Measurements from ENCODE around the gene UBE2E2. TPM values are rescaled to one million over a fixed set of nuclear protein-coding genes. Genes with fewer than 3 reads are reported as not detected.

Gene UBE2E2
- total RNA-seq, 1 experiment from 2014 or later: 38.6 TPM

DNA sequence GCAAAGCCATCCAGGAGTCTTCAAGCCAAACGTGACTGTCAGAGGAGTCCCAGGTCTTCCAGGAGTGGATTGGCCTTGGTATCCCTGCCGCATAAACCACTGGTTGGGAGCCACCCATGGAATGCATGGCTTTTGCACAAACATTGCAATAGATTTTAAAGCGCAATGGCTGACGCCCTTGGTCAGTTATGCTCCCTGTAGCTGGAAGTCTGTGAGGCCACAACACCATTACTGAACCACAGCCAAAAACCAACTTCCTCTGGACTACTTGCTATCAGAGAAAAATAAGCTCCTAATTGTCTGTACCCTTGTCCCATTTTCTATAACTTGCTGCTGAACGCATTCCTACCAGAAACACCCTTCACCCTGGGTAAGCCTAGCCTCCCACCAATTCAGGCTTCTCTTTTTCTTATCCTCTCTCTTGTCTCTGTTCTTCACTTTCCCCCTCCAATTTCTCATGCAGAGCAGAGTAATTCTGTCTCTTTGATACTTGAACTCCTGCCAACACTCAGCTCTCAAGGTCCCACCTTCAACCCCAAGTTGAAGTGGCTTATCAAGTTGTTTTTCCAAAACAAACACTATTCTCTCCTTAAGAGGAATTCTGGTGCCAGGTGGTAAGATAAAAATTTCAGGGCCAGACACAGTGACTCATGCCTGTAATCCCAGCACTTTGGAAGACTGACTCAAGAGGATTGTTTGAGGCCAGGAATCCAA is 426.2 kb downstream of the UBE2E2 start:
- Histone ChIP-seq H3K23me2 (ENCODE audit: insufficient read length, low read depth, low read length, poor library complexity, severe bottlenecking) (no peaks in the 10 kb centered on the region), H3K27me3 (ENCODE audit: insufficient read depth, low read length) (no peaks in the 10 kb centered on the region), H3K9me3 (ENCODE audit: control insufficient read depth, low read depth, low read length) (no peaks in the 10 kb centered on the region), H2BK120ac (ENCODE audit: low read depth, low read length, poor library complexity, severe bottlenecking) (no peak overlapping the region), H3K79me1 (ENCODE audit: insufficient read depth, low read depth, low read length, poor library complexity, severe bottlenecking) (no peaks in the 10 kb centered on the region), H3K56ac (ENCODE audit: insufficient read length, low read depth, low read length) (no peak overlapping the region), H3K4me1 (ENCODE audit: insufficient read depth, low read length) (no peaks in the 10 kb centered on the region), H4K91ac (ENCODE audit: insufficient read length, low read depth, low read length) (no peak overlapping the region), H4K8ac (replicated peaks; ENCODE audit: insufficient read length, low read depth, low read length) (no peak overlapping the region), H3T11ph (ENCODE audit: low read length) (no peak overlapping the region), H3K14ac (ENCODE audit: insufficient read depth, low read length) (no peak overlapping the region), H3K27ac (ENCODE audit: insufficient read length, low read depth, low read length) (no peak overlapping the region), H2BK12ac (ENCODE audit: insufficient read length, low read depth, low read length) (no peak overlapping the region), H2BK20ac (ENCODE audit: low read depth, low read length, poor library complexity, severe bottlenecking) (no peak overlapping the region), H2AFZ (ENCODE audit: low read length) (no peak overlapping the region), H2BK15ac (ENCODE audit: low read depth, low read length) (no peak overlapping the region), H3K18ac (ENCODE audit: insufficient read length, low read depth, low read length) (no peak overlapping the region), H3K23ac (ENCODE audit: insufficient read length, low read depth, low read length) (no peak overlapping the region), H3K4me2 (ENCODE audit: insufficient read depth, insufficient read length, low read length) (no peak overlapping the region), H3K79me2 (ENCODE audit: insufficient read depth, low read length) (no peaks in the 10 kb centered on the region), H3K4ac (ENCODE audit: low read depth, low read length) (no peak overlapping the region), H3K9ac (ENCODE audit: extremely low read depth, insufficient read length, low read length) (no peak overlapping the region), H4K20me1 (ENCODE audit: control insufficient read depth, insufficient read depth, insufficient read length) (no peaks in the 10 kb centered on the region), H4K5ac (ENCODE audit: insufficient read length, low read depth, low read length) (no peak overlapping the region), H2AK5ac (ENCODE audit: insufficient read length, low read length) (no peak overlapping the region), H2BK5ac (ENCODE audit: insufficient read length, low read length) (no peak overlapping the region)
- no CpG with 5 or more reads among the region's 5 CpGs for WGBS (ENCODE audit: extremely low coverage, insufficient read length, low lambda C conversion rate)
- Mint-ChIP-seq H3K27me3 (ENCODE audit: low read depth) (peaks cover under 1% of the 10 kb centered on the region; the same call in 1 of the 2 replicates), H3K36me3 (ENCODE audit: insufficient read depth in 1 of 3, low read depth in 3 of 3) (peaks cover 0 to 12% (median 2%) of the 10 kb centered on the region in 3 experiments; a peak in 3 of 7 replicates), H3K4me1 (no peaks in the 10 kb centered on the region), H3K27ac (no peak overlapping the region), H3K9me3 (peaks cover 13% of the 10 kb centered on the region in 2 experiments), H3K4me3 (no peak overlapping the region)
- TF ChIP-seq, protein P1, sequence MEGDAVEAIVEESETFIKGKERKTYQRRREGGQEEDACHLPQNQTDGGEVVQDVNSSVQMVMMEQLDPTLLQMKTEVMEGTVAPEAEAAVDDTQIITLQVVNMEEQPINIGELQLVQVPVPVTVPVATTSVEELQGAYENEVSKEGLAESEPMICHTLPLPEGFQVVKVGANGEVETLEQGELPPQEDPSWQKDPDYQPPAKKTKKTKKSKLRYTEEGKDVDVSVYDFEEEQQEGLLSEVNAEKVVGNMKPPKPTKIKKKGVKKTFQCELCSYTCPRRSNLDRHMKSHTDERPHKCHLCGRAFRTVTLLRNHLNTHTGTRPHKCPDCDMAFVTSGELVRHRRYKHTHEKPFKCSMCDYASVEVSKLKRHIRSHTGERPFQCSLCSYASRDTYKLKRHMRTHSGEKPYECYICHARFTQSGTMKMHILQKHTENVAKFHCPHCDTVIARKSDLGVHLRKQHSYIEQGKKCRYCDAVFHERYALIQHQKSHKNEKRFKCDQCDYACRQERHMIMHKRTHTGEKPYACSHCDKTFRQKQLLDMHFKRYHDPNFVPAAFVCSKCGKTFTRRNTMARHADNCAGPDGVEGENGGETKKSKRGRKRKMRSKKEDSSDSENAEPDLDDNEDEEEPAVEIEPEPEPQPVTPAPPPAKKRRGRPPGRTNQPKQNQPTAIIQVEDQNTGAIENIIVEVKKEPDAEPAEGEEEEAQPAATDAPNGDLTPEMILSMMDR (conservative IDR thresholded peaks at IDR 0.05): no peak
- no peak for DNase-seq

All from H9 (cell line).